ENCODE results near the gene ARHGAP31.

ARHGAP31 gene

DNA sequence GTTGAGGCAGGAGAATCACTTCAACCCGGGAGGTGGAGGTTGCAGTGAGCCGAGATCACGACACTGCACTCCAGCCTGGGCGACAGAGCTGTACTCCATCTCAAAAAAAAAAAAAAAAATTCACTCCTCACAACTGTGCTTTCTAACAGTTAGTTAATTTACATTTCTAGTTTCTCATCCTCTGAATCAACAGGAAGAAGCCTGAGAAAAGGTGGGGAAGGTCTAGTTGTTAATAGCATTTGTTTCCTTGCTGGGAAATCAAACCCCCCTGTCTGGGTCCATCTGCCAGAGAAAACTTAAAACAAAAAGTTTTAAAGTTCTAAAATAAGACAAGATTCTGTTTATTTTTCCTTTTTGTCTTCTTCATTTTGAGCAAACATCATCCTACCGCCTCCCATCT is 106.9 kb downstream of the ARHGAP31 start:
- DNase-seq: no peak

DNA sequence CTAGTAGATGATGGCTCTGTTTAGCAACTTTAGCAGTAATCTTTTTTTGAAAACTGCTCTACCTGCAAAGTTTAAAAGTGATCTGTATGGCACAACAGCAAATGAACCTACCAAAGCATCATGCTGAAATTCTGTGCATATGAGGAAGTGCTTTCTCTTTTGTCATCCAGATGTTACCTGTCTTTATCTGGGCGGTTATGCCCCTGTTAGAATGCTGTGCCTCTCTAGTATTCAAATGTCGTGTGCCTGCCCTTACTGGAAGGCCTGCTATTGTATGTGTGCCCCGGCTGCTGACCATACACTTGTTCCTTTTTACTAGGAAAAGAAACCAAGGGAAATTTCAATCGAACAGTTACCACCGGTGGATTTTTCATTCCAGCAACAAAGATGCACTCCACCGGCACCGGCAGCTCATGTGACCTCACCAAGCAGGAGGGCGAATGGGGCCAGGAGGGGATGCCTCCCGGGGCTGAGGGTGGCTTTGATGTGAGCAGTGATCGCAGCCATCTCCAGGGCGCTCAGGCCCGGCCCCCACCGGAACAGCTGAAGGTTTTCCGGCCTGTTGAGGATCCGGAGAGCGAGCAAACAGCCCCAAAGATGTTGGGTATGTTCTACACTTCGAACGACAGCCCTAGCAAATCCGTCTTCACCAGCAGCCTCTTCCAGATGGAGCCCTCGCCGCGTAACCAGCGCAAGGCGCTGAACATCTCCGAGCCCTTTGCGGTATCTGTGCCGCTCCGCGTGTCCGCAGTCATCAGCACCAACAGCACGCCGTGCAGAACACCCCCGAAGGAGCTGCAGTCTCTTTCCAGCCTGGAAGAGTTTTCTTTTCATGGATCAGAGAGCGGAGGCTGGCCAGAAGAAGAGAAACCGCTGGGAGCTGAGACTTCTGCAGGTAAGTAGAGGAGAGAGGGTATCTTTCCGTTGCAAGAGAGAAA is 107.6 kb downstream of the ARHGAP31 start:
- DNase-seq: no peak

DNA sequence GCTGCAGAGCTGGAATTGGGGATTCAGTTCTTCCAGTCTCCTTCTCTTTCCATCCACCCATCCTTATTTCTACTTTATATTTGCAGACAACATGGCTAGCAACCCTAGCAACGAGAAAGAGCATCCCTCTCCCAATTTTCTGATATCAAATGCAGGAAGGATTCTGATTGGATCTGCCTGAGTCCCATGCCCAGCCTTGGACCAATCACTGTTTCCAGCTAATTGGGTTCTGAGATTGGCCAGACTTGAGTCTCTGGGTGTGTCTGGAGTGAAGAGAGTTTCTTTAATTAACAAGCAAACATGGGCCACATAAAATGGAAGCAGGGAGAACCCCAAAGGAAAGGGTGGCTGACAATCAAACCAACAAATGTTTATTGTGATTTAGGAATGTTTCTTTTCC is 108.6 kb downstream of the ARHGAP31 start:
- no peak for DNase-seq

DNA sequence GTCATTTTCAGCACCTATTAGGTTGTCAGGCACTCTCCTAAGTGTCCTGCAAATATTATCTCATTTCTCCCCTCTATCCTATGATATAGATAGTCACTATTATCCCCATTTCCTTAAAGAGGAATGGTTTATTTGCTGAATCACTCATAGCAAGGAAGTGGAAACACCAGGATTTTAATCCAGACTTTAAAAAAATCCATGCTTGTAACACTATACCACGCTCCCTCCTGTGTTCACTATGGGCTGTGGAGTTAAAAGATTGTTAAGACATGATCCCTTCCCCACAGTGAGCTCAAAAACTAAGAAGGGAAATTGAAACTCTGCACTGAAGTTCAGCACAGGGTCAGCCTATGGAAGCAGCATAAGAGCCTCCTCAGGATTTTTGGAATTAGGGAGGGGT is 109.0 kb downstream of the ARHGAP31 start:
- no peak for DNase-seq

GRCh38 chr3:119405315-119405714 is 111.1 kb downstream of the ARHGAP31 start:
- DNase-seq: no peak

- no peak for DNase-seq
These were observed 114.2 kb downstream of the ARHGAP31 start for GRCh38 chr3:119408243-119408950.

DNA sequence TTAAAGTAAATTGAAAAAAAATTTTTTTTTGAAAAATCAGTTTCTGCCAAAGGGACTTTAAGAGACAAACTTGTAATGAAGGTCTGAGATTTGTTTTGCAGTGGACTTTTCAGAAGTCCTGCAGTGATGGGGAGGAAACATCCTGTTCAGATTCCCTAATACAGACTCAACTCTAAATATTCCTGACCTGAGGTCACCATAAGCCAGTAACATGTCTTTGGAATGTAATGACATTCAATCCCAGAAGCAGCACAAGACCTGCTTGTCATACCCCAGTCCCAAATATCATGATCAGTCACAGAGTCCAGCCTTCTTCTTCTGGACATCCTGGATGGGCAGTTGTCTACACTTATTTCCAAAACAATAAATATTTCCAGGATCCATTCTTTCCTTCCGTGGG is 115.7 kb downstream of the ARHGAP31 start:
- DNase-seq: no peak

DNA sequence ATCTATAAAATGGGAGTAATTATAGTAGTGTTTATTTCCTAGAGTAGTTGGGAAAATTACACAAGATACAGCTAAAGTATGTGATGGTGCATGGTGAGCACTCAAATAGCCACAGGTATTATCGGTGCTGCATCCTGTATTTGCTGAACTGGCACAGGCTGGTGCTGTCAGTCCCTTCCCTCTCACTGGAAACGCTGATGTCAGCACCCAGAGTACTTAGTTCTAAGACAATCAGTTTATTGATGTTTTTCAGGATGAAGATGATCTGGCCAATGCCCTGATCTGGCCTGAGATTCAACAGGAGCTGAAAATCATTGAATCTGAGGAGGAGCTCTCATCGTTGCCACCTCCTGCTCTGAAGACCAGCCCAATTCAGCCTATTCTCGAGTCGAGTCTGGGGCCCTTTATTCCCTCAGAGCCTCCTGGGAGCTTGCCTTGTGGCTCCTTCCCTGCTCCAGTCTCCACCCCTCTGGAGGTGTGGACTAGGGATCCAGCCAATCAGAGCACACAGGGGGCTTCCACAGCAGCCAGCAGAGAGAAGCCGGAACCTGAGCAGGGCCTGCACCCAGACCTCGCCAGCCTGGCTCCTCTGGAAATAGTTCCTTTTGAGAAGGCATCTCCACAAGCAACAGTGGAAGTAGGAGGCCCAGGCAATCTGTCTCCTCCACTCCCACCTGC is 119.6 kb downstream of the ARHGAP31 start:
- DNase-seq: no peak

DNA sequence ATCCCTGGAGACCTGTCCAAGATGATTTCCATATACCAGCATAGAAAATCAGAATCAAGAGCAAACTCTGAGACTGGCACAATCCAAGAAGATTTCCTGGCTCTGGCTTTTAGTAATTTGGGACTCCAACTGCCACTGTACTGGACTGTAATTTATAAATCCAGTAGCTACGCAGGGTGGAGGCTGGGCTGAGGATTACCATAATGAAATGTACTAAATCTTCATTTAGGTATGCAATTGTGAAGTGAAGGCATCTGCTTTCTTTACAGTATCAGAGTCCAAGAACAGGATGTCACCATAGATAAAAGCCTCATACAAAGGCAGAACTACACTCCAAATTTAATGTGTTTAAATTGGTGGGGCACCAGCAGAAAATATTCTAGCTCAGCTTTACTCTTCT is 122.7 kb downstream of the ARHGAP31 start:
- no peak for DNase-seq

DNA sequence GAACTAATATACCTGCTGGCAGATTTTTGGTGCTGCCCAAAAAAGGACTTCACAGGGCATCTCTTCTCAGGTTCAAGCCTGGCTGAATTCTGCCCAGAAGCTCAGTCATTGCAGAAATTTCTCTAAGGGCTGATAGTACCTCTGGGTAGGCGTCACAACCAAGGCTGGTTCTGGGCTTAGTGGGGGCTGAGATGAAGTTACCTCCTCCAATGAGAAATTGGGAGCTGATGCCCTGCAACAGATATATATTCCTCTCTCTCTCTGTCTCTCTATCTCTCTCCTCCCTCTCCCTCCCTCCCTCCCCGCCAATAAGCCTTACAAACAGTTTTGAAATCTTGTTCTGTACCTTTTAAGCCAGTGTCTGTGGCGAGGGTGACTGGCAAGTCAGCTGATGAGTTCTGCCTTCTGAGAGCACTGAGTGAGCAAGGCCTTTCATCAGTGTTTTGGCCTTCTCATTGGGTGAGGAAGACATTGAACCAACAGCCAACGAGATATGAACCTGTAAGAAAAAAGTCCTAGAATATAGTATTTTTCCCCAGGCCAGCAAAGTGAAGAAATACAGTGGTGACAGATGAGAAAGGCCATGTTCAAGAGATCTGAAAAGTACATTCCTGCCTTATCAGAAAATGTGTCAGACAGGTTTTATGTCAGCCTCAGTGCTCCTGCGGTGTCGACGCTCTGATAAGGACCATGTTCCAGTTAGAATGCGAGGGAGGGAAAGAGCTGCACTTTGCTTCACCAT is 123.8 kb downstream of the ARHGAP31 start:
- no peak for DNase-seq

DNA sequence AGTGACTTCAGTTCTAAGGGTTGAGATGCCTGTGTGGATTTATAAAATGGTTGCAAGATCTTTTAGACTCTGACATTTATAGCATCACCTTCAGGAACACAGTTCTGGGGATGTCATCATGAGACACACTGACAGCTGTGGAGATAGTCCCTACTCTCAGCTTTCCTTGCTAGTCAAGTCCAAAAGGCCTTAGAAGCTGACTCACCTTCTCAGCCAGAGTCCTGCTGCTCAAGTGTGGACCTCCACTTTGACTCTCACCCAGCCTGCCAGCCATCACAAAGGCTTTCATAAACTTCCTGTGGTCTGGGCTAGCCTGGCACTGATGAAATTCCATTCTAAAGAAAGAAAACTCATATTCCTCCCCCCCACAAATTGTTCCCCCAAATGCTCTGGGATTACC is 124.5 kb downstream of the ARHGAP31 start:
- DNase-seq: no peak

GRCh38 chr3:119420196-119420595 is 126.0 kb downstream of the ARHGAP31 start:
- DNase-seq: no peak

- DNase-seq: no peak
These were observed 133.5 kb downstream of the ARHGAP31 start for GRCh38 chr3:119427669-119428068.

GRCh38 chr3:119428538-119428937 is 134.4 kb downstream of the ARHGAP31 start:
- no peak for DNase-seq

GRCh38 chr3:119433613-119434325 is 139.6 kb downstream of the ARHGAP31 start:
- no peak for DNase-seq

- DNase-seq: no peak
These were observed 140.5 kb downstream of the ARHGAP31 start for GRCh38 chr3:119434703-119435102.

- no peak for DNase-seq
These were observed 142.8 kb downstream of the ARHGAP31 start for GRCh38 chr3:119436977-119437376.

DNA sequence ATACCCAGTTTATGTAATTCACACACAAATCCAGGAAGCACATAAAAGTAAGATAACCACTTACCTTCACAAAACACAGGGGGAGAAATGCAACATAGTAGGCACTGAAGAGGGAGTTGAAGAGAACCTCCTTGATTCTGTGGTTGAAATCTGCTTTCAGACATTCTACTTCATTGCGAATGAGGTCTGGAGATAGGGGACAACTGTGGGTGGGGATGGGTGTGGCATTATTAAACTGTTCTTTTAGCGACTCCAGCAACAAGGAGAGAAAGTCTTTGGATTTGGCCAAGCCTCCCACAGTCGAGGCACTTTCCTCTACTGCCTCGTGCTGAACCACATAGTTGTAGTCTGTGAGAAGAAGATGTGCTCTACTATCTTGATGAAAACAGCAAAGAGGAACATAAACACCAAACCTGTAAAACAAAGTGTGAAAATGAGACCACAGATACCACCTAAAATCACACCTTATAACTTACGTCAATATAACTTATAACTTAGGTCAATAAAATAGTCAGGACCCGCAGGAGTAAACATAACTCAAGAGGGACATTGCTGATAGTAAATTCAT is 143.6 kb downstream of the ARHGAP31 start:
- DNase-seq: no peak

DNA sequence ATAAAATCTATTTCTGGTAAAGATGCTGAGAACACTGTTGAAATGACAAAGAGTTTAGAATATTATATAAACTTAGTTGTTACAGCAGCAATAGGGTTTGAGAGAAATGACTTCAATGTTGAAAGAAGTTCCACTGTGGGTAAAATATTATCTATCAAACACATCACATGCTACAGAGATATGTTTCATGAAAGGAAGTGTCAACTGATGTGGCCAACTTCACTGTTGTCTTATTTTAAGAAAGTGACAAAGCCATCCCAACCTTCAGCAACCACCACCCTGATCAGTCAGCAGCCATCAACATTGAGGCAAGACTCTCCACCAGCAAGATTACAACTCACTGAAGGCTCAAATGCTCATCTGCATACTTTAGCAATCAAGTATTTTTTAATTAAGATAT is 149.0 kb downstream of the ARHGAP31 start:
- DNase-seq: no peak

DNA sequence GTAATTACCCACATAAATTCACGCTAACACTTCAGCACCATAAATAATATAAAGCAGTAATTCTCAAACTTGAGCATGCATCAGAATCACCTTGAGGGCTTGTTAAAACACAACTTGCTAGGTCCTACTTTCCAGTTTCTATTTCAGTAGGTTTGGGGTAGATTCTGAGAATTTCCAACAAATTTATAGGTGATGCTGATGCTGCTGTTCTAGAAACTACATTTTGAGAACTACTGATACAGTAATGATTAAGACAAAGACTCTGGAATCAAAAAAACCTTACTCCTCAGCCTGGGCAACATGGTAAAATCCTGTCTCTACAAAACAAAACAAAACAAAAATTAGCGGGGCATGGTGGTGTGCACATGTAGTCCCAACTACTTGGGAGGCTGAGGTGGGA is 150.4 kb downstream of the ARHGAP31 start:
- no peak for DNase-seq

GRCh38 chr3:119453822-119454221 is 159.6 kb downstream of the ARHGAP31 start:
- no peak for DNase-seq

GRCh38 chr3:119456469-119456868 is 162.3 kb downstream of the ARHGAP31 start:
- DNase-seq: no peak
